ENCODE data around the gene CRHR2.

DNA sequence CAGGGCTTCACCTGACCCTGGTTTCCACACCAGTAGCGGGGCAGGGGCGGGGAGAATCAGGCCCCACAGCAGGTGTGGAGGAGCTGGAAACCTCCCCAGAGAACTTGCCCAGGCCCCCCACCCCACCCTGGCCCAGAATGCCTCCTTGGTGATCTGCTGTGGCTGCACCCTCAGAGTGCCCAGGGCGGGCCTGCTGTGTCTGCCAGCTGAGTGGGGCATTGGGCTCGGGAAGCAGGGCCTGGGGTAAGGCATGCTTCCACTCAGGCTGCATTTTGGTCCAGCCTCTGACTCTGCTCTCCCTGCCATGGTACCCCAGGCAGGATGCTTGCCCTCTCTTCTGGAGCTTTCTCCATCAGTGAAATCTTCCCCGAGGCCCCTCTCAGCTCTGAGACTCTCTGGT is 1.1 kb upstream of the CRHR2 start:
- no peak for TF ChIP-seq POLR2A (IDR thresholded peaks at IDR 0.05; ENCODE audit: low read depth, low read length)
- TF ChIP-seq POLR2AphosphoS5 (IDR thresholded peaks at IDR 0.05; ENCODE audit: low read depth, low read length), result no peak
